Natural killer cell (primary cell): ENCODE results near the gene R3HDM2. TPM values are rescaled to one million over a fixed set of nuclear protein-coding genes. Genes with fewer than 3 reads are reported as not detected.

Source experiments
- ATAC-seq, 3 donors: fragments of 150-1000 bp in 2 of 3; fragments of 200-7000 bp in 1 of 3; cut with Tn5 transposase; 1 replicate in 1 of 3; 2 replicates in 2 of 3; pipeline ENCODE4 v1.10.0; 2021; ENCODE audit warnings: mild to moderate bottlenecking in 2 of 3, moderate library complexity in 2 of 3
- DNase-seq, 2 donors: peaks; one replicate each; pipeline versions ENCODE4 v3.0.0 to v3.0.0-alpha.2; 2013 to 2021; ENCODE audit warnings: mixed read lengths in 1 of 2
- H3K27ac ChIP-seq: one replicate; pipeline ENCODE4 v1.5.1; 2013; ENCODE audit warnings: mild to moderate bottlenecking, low read length
- H3K27me3 ChIP-seq: one replicate; pipeline ENCODE4 v1.6.1; 2013; ENCODE audit warnings: low read length; ENCODE audit not compliant: control insufficient read depth, insufficient read depth
- H3K36me3 ChIP-seq: one replicate; pipeline ENCODE4 v1.6.1; 2013; ENCODE audit warnings: low read length; ENCODE audit not compliant: control insufficient read depth, insufficient read depth
- H3K4me1 ChIP-seq: one replicate; pipeline ENCODE4 v1.6.1; 2013; ENCODE audit warnings: low read length; ENCODE audit not compliant: control insufficient read depth, insufficient read depth
- H3K4me3 ChIP-seq: one replicate; pipeline ENCODE4 v1.5.1; 2013; ENCODE audit warnings: low read length
- H3K9me3 ChIP-seq: one replicate; pipeline ENCODE4 v1.6.1; 2013; ENCODE audit warnings: low read length; ENCODE audit not compliant: control insufficient read depth, insufficient read depth
- H3K27ac Mint-ChIP-seq, 2 donors: one replicate each; pipeline ENCODE4 v1.8.0; 2022; ENCODE audit warnings: mild to moderate bottlenecking in 2 of 2, mixed read lengths in 2 of 2, moderate library complexity in 1 of 2
- H3K27me3 Mint-ChIP-seq, 2 donors: one replicate each; pipeline ENCODE4 v1.8.0; 2022; ENCODE audit warnings: low read depth in 2 of 2, mixed read lengths in 2 of 2
- H3K36me3 Mint-ChIP-seq: one replicate; pipeline ENCODE4 v1.8.0; 2022; ENCODE audit warnings: mixed read lengths
- H3K4me1 Mint-ChIP-seq, 2 donors: one replicate each; pipeline ENCODE4 v1.8.0; 2022; ENCODE audit warnings: mixed read lengths in 2 of 2
- H3K4me3 Mint-ChIP-seq: one replicate; pipeline ENCODE4 v1.8.0; 2022; ENCODE audit warnings: mild to moderate bottlenecking, moderate library complexity, mixed read lengths
- H3K9me3 Mint-ChIP-seq, 2 donors: one replicate each; pipeline ENCODE4 v1.8.0; 2022; ENCODE audit warnings: mixed read lengths in 2 of 2
- CTCF ChIP-seq: fragments of 200-600 bp; IDR thresholded peaks from one replicate; pipeline ENCODE4 v1.8.0; 2022; ENCODE audit warnings: antibody characterized with exemption
- WGBS: methylation state at CpG from one replicate; pipeline ENCODE4 v1.1.7; 2013; ENCODE audit warnings: missing lambda C conversion rate; ENCODE audit not compliant: insufficient coverage; 5-methylcytosine and 5-hydroxymethylcytosine counted together
- intact Hi-C: fragments of 100-400 bp; cut with micrococcal nuclease; formaldehyde crosslinking; loops from one replicate; pipeline ENCODE4 v1.14.2; 2022
- total RNA-seq, 4 donors: library from RNA; stranded (reverse); fragments of 120-200 nt in 1 of 4; gene quantifications; one replicate each; pipeline versions ENCODE4 v1.2.3 to v1.2.4, GENCODE V29; 2013 to 2022

Gene R3HDM2
- total RNA-seq, 3 donors from 2014 or later (not counting 1 experiment from before 2014, with no cell fraction given): 110 to 124 (median 123) TPM

- no peak for TF ChIP-seq CTCF
- H3K4me3 Mint-ChIP-seq: no peak overlapping the region
- H3K27ac ChIP-seq: no peak overlapping the region
- DNase-seq: peak in 1 of 2 donors; percentile 31
- H3K9me3 ChIP-seq: no peaks in the 10 kb centered on the region
- no peak overlapping the region for H3K4me3 ChIP-seq
- H3K27me3 ChIP-seq: peaks cover 61% of the 10 kb centered on the region
- WGBS: 32% methylated on average over 11 of the region's 11 CpGs
- H3K27me3 Mint-ChIP-seq: peaks cover 52 to 60% of the 10 kb centered on the region in 2 donors
- ATAC-seq: no peak
- H3K4me1 ChIP-seq: peaks cover 47% of the 10 kb centered on the region
- H3K4me1 Mint-ChIP-seq: peaks cover 38 to 59% of the 10 kb centered on the region in 2 donors
- no peaks in the 10 kb centered on the region for H3K36me3 ChIP-seq
- no peaks in the 10 kb centered on the region for H3K9me3 Mint-ChIP-seq
- peak overlapping the region; percentile 41 to 87 for H3K27ac Mint-ChIP-seq
- intact Hi-C loops: no loop called here
- no peaks in the 10 kb centered on the region for H3K36me3 Mint-ChIP-seq
Measured at GRCh38 chr12:57215065-57215464, 215.8 kb downstream of the R3HDM2 start.

GRCh38 chr12:57214398-57214781 is 216.5 kb downstream of the R3HDM2 start:
- ATAC-seq (peak in 2 of 3 donors; percentile 39 to 46), DNase-seq (peak; percentile 55 to 86)
- Histone ChIP-seq H3K4me3 (no peak overlapping the region), H3K36me3 (no peaks in the 10 kb centered on the region), H3K27ac (no peak overlapping the region), H3K9me3 (no peaks in the 10 kb centered on the region), H3K4me1 (peaks cover 47% of the 10 kb centered on the region), H3K27me3 (peaks cover 55% of the 10 kb centered on the region)
- Mint-ChIP-seq H3K27me3 (peaks cover 45 to 54% of the 10 kb centered on the region in 2 donors), H3K36me3 (no peaks in the 10 kb centered on the region), H3K9me3 (no peaks in the 10 kb centered on the region), H3K4me1 (peaks cover 38 to 53% of the 10 kb centered on the region in 2 donors), H3K27ac (no peak overlapping the region), H3K4me3 (peak overlapping the region; percentile 63)
- peak; percentile 60 for TF ChIP-seq CTCF
- WGBS: 2% methylated on average over 14 of the region's 14 CpGs
- intact Hi-C loops: loop anchor here (1.0 kb wide), 1 partner anchor 25 kb away; no protein-coding TSS in a partner anchor

- H3K4me3 ChIP-seq: no peak overlapping the region
- DNase-seq (no peak), ATAC-seq (no peak)
- Mint-ChIP-seq H3K9me3 (no peaks in the 10 kb centered on the region), H3K4me3 (no peak overlapping the region), H3K4me1 (peaks cover 38 to 52% of the 10 kb centered on the region in 2 donors), H3K27ac (peak overlapping the region; percentile 28 to 43), H3K27me3 (peaks cover 40 to 49% of the 10 kb centered on the region in 2 donors), H3K36me3 (no peaks in the 10 kb centered on the region)
- no peaks in the 10 kb centered on the region for H3K36me3 ChIP-seq
- peaks cover 47% of the 10 kb centered on the region for H3K4me1 ChIP-seq
- TF ChIP-seq CTCF: no peak
- peaks cover 50% of the 10 kb centered on the region for H3K27me3 ChIP-seq
- 45% methylated on average over 4 of the region's 4 CpGs for WGBS
- no peaks in the 10 kb centered on the region for H3K9me3 ChIP-seq
- intact Hi-C loops: loop anchor here (1.0 kb wide), 2 partner anchors 25 to 29 kb away; no protein-coding TSS in a partner anchor
- no peak overlapping the region for H3K27ac ChIP-seq
Measured at GRCh38 chr12:57213763-57214397, 217.0 kb downstream of the R3HDM2 start.
